Spleen (tissue), 7 donors: ENCODE measurements around the gene ASMT.

Experiments used
- CTCF ChIP-seq, 11 experiments: fragments of 200-600 bp in 7 of 11; fragments of 450-650 bp in 4 of 11; sonication (generic) in 4 of 11; IDR thresholded peaks in 8 of 11; conservative IDR thresholded peaks in 3 of 11; 1 replicate in 7 of 11; 2 replicates in 4 of 11; pipeline versions ENCODE4 v1.4.0 to v1.8.0; 2016 to 2021; ENCODE audit warnings: antibody characterized with exemption in 11 of 11, inconsistent platforms in 4 of 11, mild to moderate bottlenecking in 1 of 11
- POLR2A ChIP-seq, 3 donors: fragments of 450-650 bp; IDR thresholded peaks; one replicate each; pipeline ENCODE4 v1.5.1; 2017; ENCODE audit warnings: antibody characterized with exemption in 3 of 3, mild to moderate bottlenecking in 1 of 3
- donor health status: DM: no; HTN: no; CAD: no; lungs with moderate emphysema.
- donor health status: DM: no; HTN: no; CAD: no.
- donor health status: DM: no; HTN: no; CAD: no.

- TF ChIP-seq CTCF (IDR thresholded peaks at IDR 0.05 in 8 of 11, conservative IDR thresholded peaks at IDR 0.05 in 3 of 11) (no peak), POLR2A (IDR thresholded peaks at IDR 0.05) (no peak)
These were observed 30.4 kb upstream of the ASMT start for GRCh38 chrX:1584237-1585011.
